PC-3 (cell line): ENCODE measurements around the gene PPP2R5A. TPM values are rescaled to one million over a fixed set of nuclear protein-coding genes. Genes with fewer than 3 reads are reported as not detected.
A peak's percentile ranks its signal among the peaks of the same experiment; 100 is the strongest.

Experiments used
- ATAC-seq: fragments of 200-7000 bp; cut with Tn5 transposase; 2 replicates; pipeline ENCODE4 v1.9.1; 2020; ENCODE audit warnings: mild to moderate bottlenecking, moderate library complexity
- BruUV-seq: library from RNA; stranded (reverse); fragments of 400-500 nt; replicated peaks from 2 replicates; lab custom pipeline; 2021; lab: Mats Ljungman, UMichigan
- CTCF ChIA-PET: fragments of 300-600 bp; sonication (Branson Sonifier 250); formaldehyde crosslinking; loops from one replicate; lab custom pipeline; 2022; ENCODE audit warnings: antibody characterized with exemption; lab: Charles Lee
- POLR2A ChIA-PET: fragments of 300-600 bp; sonication (Branson Sonifier 250); formaldehyde crosslinking; loops from one replicate; lab custom pipeline; 2022; ENCODE audit warnings: antibody characterized with exemption; ENCODE audit not compliant: unreplicated experiment; lab: Charles Lee
- DNase-seq: peaks from one replicate; pipeline ENCODE4 v3.0.0-alpha.2; 2015
- H2AFZ ChIP-seq: fragments of 300-600 bp; sonication (generic); 2 replicates; pipeline ENCODE4 v1.6.0; 2016; ENCODE audit warnings: antibody characterized with exemption, low read length
- H3F3A ChIP-seq: fragments of 300-600 bp; sonication (generic); one replicate; pipeline ENCODE4 v1.6.0; 2017; ENCODE audit warnings: antibody characterized with exemption, low read length, control low read depth, mild to moderate bottlenecking; ENCODE audit not compliant: unreplicated experiment
- H3K27ac ChIP-seq: fragments of 300-600 bp; sonication (generic); 2 replicates; pipeline ENCODE4 v1.5.1; 2016; ENCODE audit warnings: mild to moderate bottlenecking, low read length
- H3K27me3 ChIP-seq: fragments of 300-600 bp; sonication (generic); 2 replicates; pipeline ENCODE4 v1.6.1; 2016; ENCODE audit warnings: low read length, mixed read lengths
- H3K36me3 ChIP-seq: fragments of 300-600 bp; sonication (generic); 2 replicates; pipeline ENCODE4 v1.6.1; 2016; ENCODE audit warnings: low read depth, mixed run types, low read length, mixed read lengths
- H3K4me1 ChIP-seq: fragments of 300-600 bp; sonication (generic); 2 replicates; pipeline ENCODE4 v1.5.1; 2016; ENCODE audit warnings: low read length; ENCODE audit not compliant: insufficient read depth
- H3K4me2 ChIP-seq: fragments of 300-600 bp; sonication (generic); 2 replicates; pipeline ENCODE4 v1.6.0; 2016; ENCODE audit warnings: low read length
- H3K4me3 ChIP-seq: fragments of 300-600 bp; sonication (generic); 2 replicates; pipeline ENCODE4 v1.5.1; 2016; ENCODE audit warnings: mild to moderate bottlenecking, low read length, mixed read lengths
- H3K79me2 ChIP-seq: fragments of 300-600 bp; sonication (generic); 2 replicates; pipeline ENCODE4 v1.6.1; 2017; ENCODE audit warnings: low read length, mixed read lengths
- H3K9ac ChIP-seq: fragments of 300-600 bp; sonication (generic); 2 replicates; pipeline ENCODE4 v1.6.0; 2016; ENCODE audit warnings: mild to moderate bottlenecking, low read length
- H3K9me2 ChIP-seq: fragments of 300-600 bp; sonication (generic); replicated peaks from 2 replicates; pipeline ENCODE4 v1.6.1; 2016; ENCODE audit warnings: mixed run types, low read length, mixed read lengths
- H3K9me3 ChIP-seq: fragments of 300-600 bp; sonication (generic); 2 replicates; pipeline ENCODE4 v1.6.1; 2016; ENCODE audit warnings: low read length, mixed read lengths
- H4K20me1 ChIP-seq: fragments of 300-600 bp; sonication (generic); 2 replicates; pipeline ENCODE4 v1.6.1; 2016; ENCODE audit warnings: low read length, mixed read lengths
- CTCF ChIP-seq: fragments of 300-600 bp; sonication (generic); conservative IDR thresholded peaks from 2 replicates; pipeline ENCODE4 v1.5.1; 2017; ENCODE audit warnings: antibody characterized with exemption, low read depth, mild to moderate bottlenecking, low read length
- EZH2 ChIP-seq: fragments of 300-600 bp; sonication (generic); IDR thresholded peaks from one replicate; pipeline ENCODE4 v1.6.1; 2017; ENCODE audit warnings: antibody characterized with exemption, mild to moderate bottlenecking, low read length; ENCODE audit not compliant: unreplicated experiment
- EZH2phosphoT487 ChIP-seq: fragments of 300-600 bp; sonication (generic); IDR thresholded peaks from 2 replicates; pipeline ENCODE4 v1.6.1; 2018; ENCODE audit warnings: mild to moderate bottlenecking, antibody characterized with exemption, low read length, borderline replicate concordance
- intact Hi-C: fragments of 100-400 bp; cut with micrococcal nuclease; formaldehyde crosslinking; loops from 2 replicates; pipeline ENCODE4 v1.9.0; 2023
- total RNA-seq: library from RNA; depleted of rRNA; stranded (reverse); fragments of >200 nt; gene quantifications from 2 replicates; pipeline ENCODE4 v1.2.3, GENCODE V29; 2014

PPP2R5A gene
- total RNA-seq, 1 experiment from 2014 or later = 44.0 TPM

- no TSS peak for BruUV-seq
- CTCF ChIA-PET = no interaction called here
- POLR2A ChIA-PET = no interaction called here
- H3K27ac ChIP-seq = no peak overlapping the region
- no peak overlapping the region for H3K9ac ChIP-seq
- no peaks in the 10 kb centered on the region for H3K79me2 ChIP-seq
- H3K9me2 ChIP-seq = no peaks in the 10 kb centered on the region
- intact Hi-C loops = no loop called here
- TF ChIP-seq CTCF (no peak), EZH2phosphoT487 (no peak), EZH2 (no peak)
- no peaks in the 10 kb centered on the region for H3K27me3 ChIP-seq
- H4K20me1 ChIP-seq = no peaks in the 10 kb centered on the region
- H3K4me1 ChIP-seq = 0 out of 2 replicates have a peak, but pooled peaks cover under 1% of the 10 kb centered on the region
- no peaks in the 10 kb centered on the region for H3K36me3 ChIP-seq
- no peak overlapping the region for H2AFZ ChIP-seq
- DNase-seq (no peak), ATAC-seq (no peak)
- H3K9me3 ChIP-seq = no peaks in the 10 kb centered on the region
- no peak overlapping the region for H3K4me2 ChIP-seq
- no peak overlapping the region for H3K4me3 ChIP-seq
- H3F3A ChIP-seq = no peaks in the 10 kb centered on the region
These were observed 42.3 kb upstream of the PPP2R5A start for GRCh38 chr1:212242985-212243308.

- no peaks in the 10 kb centered on the region for H3K27me3 ChIP-seq
- no peaks in the 10 kb centered on the region for H3K36me3 ChIP-seq
- no peaks in the 10 kb centered on the region for H3K9me3 ChIP-seq
- no peak for DNase-seq
- no peak overlapping the region for H3K9ac ChIP-seq
- no peak overlapping the region for H3K4me3 ChIP-seq
- no peaks in the 10 kb centered on the region for H3F3A ChIP-seq
- peak; percentile 42 for ATAC-seq
- no peaks in the 10 kb centered on the region for H3K9me2 ChIP-seq
- POLR2A ChIA-PET = no interaction called here
- no peak for TF ChIP-seq CTCF
- no peak for TF ChIP-seq EZH2
- no TSS peak for BruUV-seq
- CTCF ChIA-PET = no interaction called here
- no peak overlapping the region for H3K4me2 ChIP-seq
- no peak overlapping the region for H2AFZ ChIP-seq
- intact Hi-C loops = no loop called here
- no peaks in the 10 kb centered on the region for H4K20me1 ChIP-seq
- no peaks in the 10 kb centered on the region for H3K79me2 ChIP-seq
- no peaks in the 10 kb centered on the region for H3K4me1 ChIP-seq
- no peak overlapping the region for H3K27ac ChIP-seq
These were observed 40.8 kb upstream of the PPP2R5A start for GRCh38 chr1:212244441-212244840.

- CTCF ChIA-PET = no interaction called here
- H3K27me3 ChIP-seq = no peaks in the 10 kb centered on the region
- BruUV-seq = no TSS peak
- H3K9me3 ChIP-seq = no peaks in the 10 kb centered on the region
- DNase-seq (no peak), ATAC-seq (no peak)
- POLR2A ChIA-PET = interaction anchor here (0.7 kb wide), 1 partner anchor 115 kb away, joined by 4 read pairs; no protein-coding TSS in a partner anchor
- H3F3A ChIP-seq = no peaks in the 10 kb centered on the region
- H3K4me2 ChIP-seq = no peak overlapping the region
- no peaks in the 10 kb centered on the region for H3K4me1 ChIP-seq
- no peak for TF ChIP-seq EZH2
- no peak for TF ChIP-seq CTCF
- no peak for TF ChIP-seq EZH2phosphoT487
- intact Hi-C loops = no loop called here
- H3K36me3 ChIP-seq = no peaks in the 10 kb centered on the region
- H2AFZ ChIP-seq = no peak overlapping the region
- no peak overlapping the region for H3K9ac ChIP-seq
- no peaks in the 10 kb centered on the region for H3K79me2 ChIP-seq
- H3K9me2 ChIP-seq = no peaks in the 10 kb centered on the region
- no peak overlapping the region for H3K4me3 ChIP-seq
- no peak overlapping the region for H3K27ac ChIP-seq
- H4K20me1 ChIP-seq = no peaks in the 10 kb centered on the region
These were observed 38.0 kb upstream of the PPP2R5A start for GRCh38 chr1:212247179-212247721.
